SU-DHL-6 (cell line): Measurements from ENCODE around the gene TTC16.

Source experiments
- H2AFZ ChIP-seq: fragments of 200-600 bp; sonication (generic); 2 replicates; pipeline ENCODE4 v1.6.1; 2014; ENCODE audit warnings: low read depth, mild to moderate bottlenecking, moderate library complexity, mixed read lengths, antibody characterized with exemption, low read length; ENCODE audit not compliant: severe bottlenecking
- H3F3A ChIP-seq: fragments of 200-600 bp; shearing (Covaris generic); 2 replicates; pipeline ENCODE4 v1.6.0; 2016; ENCODE audit warnings: antibody characterized with exemption, mild to moderate bottlenecking; ENCODE audit not compliant: insufficient read depth
- H3K27ac ChIP-seq: fragments of 200-600 bp; sonication (generic); 2 replicates; pipeline ENCODE4 v1.5.1; 2016; ENCODE audit warnings: low read depth, mild to moderate bottlenecking, low read length, moderate library complexity, mixed read lengths
- H3K27me3 ChIP-seq: fragments of 200-600 bp; sonication (generic), shearing (Covaris generic); 2 replicates; pipeline ENCODE4 v1.6.0; 2014; ENCODE audit warnings: mild to moderate bottlenecking, low read length
- H3K36me3 ChIP-seq: fragments of 200-600 bp; sonication (generic); 2 replicates; pipeline ENCODE4 v1.6.1; 2014; ENCODE audit warnings: mild to moderate bottlenecking, low read length, mixed read lengths
- H3K4me2 ChIP-seq: fragments of 300-600, 200-600 bp; shearing (Covaris generic), sonication (generic); 2 replicates; pipeline ENCODE4 v1.6.0; 2014; ENCODE audit warnings: low read length, low read depth, mild to moderate bottlenecking; ENCODE audit not compliant: poor library complexity, severe bottlenecking
- H3K4me3 ChIP-seq: fragments of 200-600 bp; sonication (generic); 2 replicates; pipeline ENCODE4 v1.5.1; 2014; ENCODE audit warnings: antibody characterized with exemption, low read length, mild to moderate bottlenecking, mixed read lengths; ENCODE audit not compliant: insufficient read depth, poor library complexity, severe bottlenecking
- H3K79me2 ChIP-seq: fragments of 200-600 bp; sonication (generic); 2 replicates; pipeline ENCODE4 v1.6.1; 2014; ENCODE audit warnings: mild to moderate bottlenecking, low read length, moderate library complexity; ENCODE audit not compliant: insufficient read depth
- H3K9ac ChIP-seq: fragments of 200-600 bp; sonication (generic); 2 replicates; pipeline ENCODE4 v1.7.0; 2014; ENCODE audit warnings: mild to moderate bottlenecking, low read length
- H3K9me2 ChIP-seq: fragments of 200-600 bp; sonication (generic); replicated peaks from 2 replicates; pipeline ENCODE4 v1.6.1; 2014; ENCODE audit warnings: low read length; ENCODE audit not compliant: insufficient read depth
- H3K9me3 ChIP-seq: fragments of 200-600 bp; sonication (generic); 2 replicates; pipeline ENCODE4 v1.6.1; 2014; ENCODE audit warnings: low read length, mixed read lengths; ENCODE audit not compliant: insufficient read depth
- H4K20me1 ChIP-seq: fragments of 200-600 bp; sonication (generic); 2 replicates; pipeline ENCODE4 v1.6.1; 2014; ENCODE audit warnings: low read depth, mild to moderate bottlenecking, antibody characterized with exemption, low read length, moderate library complexity, mixed read lengths
- CTCF ChIP-seq: fragments of 200-600 bp; sonication (generic); IDR thresholded peaks from one replicate; pipeline ENCODE4 v1.5.1; 2017; ENCODE audit warnings: antibody characterized with exemption, mild to moderate bottlenecking, low read length, moderate library complexity; ENCODE audit not compliant: insufficient read depth, poor library complexity, severe bottlenecking
- EZH2phosphoT487 ChIP-seq: fragments of 200-600 bp; sonication (generic), shearing (Covaris generic); conservative IDR thresholded peaks from 2 replicates; pipeline ENCODE4 v1.6.1; 2018; ENCODE audit warnings: mild to moderate bottlenecking, antibody characterized with exemption, low read length, moderate library complexity, mixed read lengths

The TTC16 gene

GRCh38 chr9:127700140-127700539 lies 15.7 kb upstream of the TTC16 start:
- Histone ChIP-seq H2AFZ (peak overlapping the region; percentile 28), H3K9ac (no peak overlapping the region)

GRCh38 chr9:127700594-127701255 lies 15.2 kb upstream of the TTC16 start:
- no peak overlapping the region for H2AFZ ChIP-seq

More at GRCh38 chr9:127700140-127700539, 15.7 kb upstream of the TTC16 start:
- no peak for TF ChIP-seq CTCF
- TF ChIP-seq EZH2phosphoT487 = no peak
- Histone ChIP-seq H3K4me3 (no peak overlapping the region), H3K36me3 (no peaks in the 10 kb centered on the region), H3K27me3 (no peaks in the 10 kb centered on the region), H3F3A (no peaks in the 10 kb centered on the region), H3K27ac (no peak overlapping the region), H4K20me1 (no peaks in the 10 kb centered on the region), H3K79me2 (no peaks in the 10 kb centered on the region), H3K4me2 (no peak overlapping the region), H3K9me3 (no peaks in the 10 kb centered on the region), H3K9me2 (no peaks in the 10 kb centered on the region)

GRCh38 chr9:127703289-127703946 lies 12.5 kb upstream of the TTC16 start:
- no peaks in the 10 kb centered on the region for H3K9me3 ChIP-seq
- H3K9ac ChIP-seq = no peak overlapping the region
- no peaks in the 10 kb centered on the region for H4K20me1 ChIP-seq
- no peaks in the 10 kb centered on the region for H3F3A ChIP-seq
- H3K79me2 ChIP-seq = no peaks in the 10 kb centered on the region
- H3K4me3 ChIP-seq = no peak overlapping the region
- H2AFZ ChIP-seq = no peak overlapping the region
- TF ChIP-seq EZH2phosphoT487 = no peak
- TF ChIP-seq CTCF = no peak
- no peak overlapping the region for H3K27ac ChIP-seq
- H3K27me3 ChIP-seq = no peaks in the 10 kb centered on the region
- H3K9me2 ChIP-seq = no peaks in the 10 kb centered on the region
- H3K4me2 ChIP-seq = no peak overlapping the region
- no peaks in the 10 kb centered on the region for H3K36me3 ChIP-seq

More at GRCh38 chr9:127700594-127701255, 15.2 kb upstream of the TTC16 start:
- Histone ChIP-seq H3K36me3 (no peaks in the 10 kb centered on the region), H3K9me3 (no peaks in the 10 kb centered on the region), H3K27me3 (no peaks in the 10 kb centered on the region), H3F3A (no peaks in the 10 kb centered on the region), H3K4me3 (no peak overlapping the region), H3K79me2 (no peaks in the 10 kb centered on the region), H3K4me2 (no peak overlapping the region), H3K9ac (no peak overlapping the region), H3K9me2 (no peaks in the 10 kb centered on the region), H4K20me1 (no peaks in the 10 kb centered on the region), H3K27ac (no peak overlapping the region)
- TF ChIP-seq EZH2phosphoT487 (no peak), CTCF (no peak)
